PC-3 (cell line): ENCODE results near the gene LY6G6F. TPM values are rescaled to one million over a fixed set of nuclear protein-coding genes. Genes with fewer than 3 reads are reported as not detected.

ENCODE experiments used
- ATAC-seq: fragments of 200-7000 bp; cut with Tn5 transposase; 2 replicates; pipeline ENCODE4 v1.9.1; 2020; ENCODE audit warnings: mild to moderate bottlenecking, moderate library complexity
- BruUV-seq: library from RNA; stranded (reverse); fragments of 400-500 nt; replicated peaks from 2 replicates; lab custom pipeline; 2021; lab: Mats Ljungman, UMichigan
- CTCF ChIA-PET: fragments of 300-600 bp; sonication (Branson Sonifier 250); formaldehyde crosslinking; loops from one replicate; lab custom pipeline; 2022; ENCODE audit warnings: antibody characterized with exemption; lab: Charles Lee
- POLR2A ChIA-PET: fragments of 300-600 bp; sonication (Branson Sonifier 250); formaldehyde crosslinking; loops from one replicate; lab custom pipeline; 2022; ENCODE audit warnings: antibody characterized with exemption; ENCODE audit not compliant: unreplicated experiment; lab: Charles Lee
- DNase-seq: peaks from one replicate; pipeline ENCODE4 v3.0.0-alpha.2; 2015
- H2AFZ ChIP-seq: fragments of 300-600 bp; sonication (generic); 2 replicates; pipeline ENCODE4 v1.6.0; 2016; ENCODE audit warnings: antibody characterized with exemption, low read length
- H3F3A ChIP-seq: fragments of 300-600 bp; sonication (generic); one replicate; pipeline ENCODE4 v1.6.0; 2017; ENCODE audit warnings: antibody characterized with exemption, low read length, control low read depth, mild to moderate bottlenecking; ENCODE audit not compliant: unreplicated experiment
- H3K27ac ChIP-seq: fragments of 300-600 bp; sonication (generic); 2 replicates; pipeline ENCODE4 v1.5.1; 2016; ENCODE audit warnings: mild to moderate bottlenecking, low read length
- H3K27me3 ChIP-seq: fragments of 300-600 bp; sonication (generic); 2 replicates; pipeline ENCODE4 v1.6.1; 2016; ENCODE audit warnings: low read length, mixed read lengths
- H3K36me3 ChIP-seq: fragments of 300-600 bp; sonication (generic); 2 replicates; pipeline ENCODE4 v1.6.1; 2016; ENCODE audit warnings: low read depth, mixed run types, low read length, mixed read lengths
- H3K4me1 ChIP-seq: fragments of 300-600 bp; sonication (generic); 2 replicates; pipeline ENCODE4 v1.5.1; 2016; ENCODE audit warnings: low read length; ENCODE audit not compliant: insufficient read depth
- H3K4me2 ChIP-seq: fragments of 300-600 bp; sonication (generic); 2 replicates; pipeline ENCODE4 v1.6.0; 2016; ENCODE audit warnings: low read length
- H3K4me3 ChIP-seq: fragments of 300-600 bp; sonication (generic); 2 replicates; pipeline ENCODE4 v1.5.1; 2016; ENCODE audit warnings: mild to moderate bottlenecking, low read length, mixed read lengths
- H3K79me2 ChIP-seq: fragments of 300-600 bp; sonication (generic); 2 replicates; pipeline ENCODE4 v1.6.1; 2017; ENCODE audit warnings: low read length, mixed read lengths
- H3K9ac ChIP-seq: fragments of 300-600 bp; sonication (generic); 2 replicates; pipeline ENCODE4 v1.6.0; 2016; ENCODE audit warnings: mild to moderate bottlenecking, low read length
- H3K9me2 ChIP-seq: fragments of 300-600 bp; sonication (generic); replicated peaks from 2 replicates; pipeline ENCODE4 v1.6.1; 2016; ENCODE audit warnings: mixed run types, low read length, mixed read lengths
- H3K9me3 ChIP-seq: fragments of 300-600 bp; sonication (generic); 2 replicates; pipeline ENCODE4 v1.6.1; 2016; ENCODE audit warnings: low read length, mixed read lengths
- H4K20me1 ChIP-seq: fragments of 300-600 bp; sonication (generic); 2 replicates; pipeline ENCODE4 v1.6.1; 2016; ENCODE audit warnings: low read length, mixed read lengths
- EZH2 ChIP-seq: fragments of 300-600 bp; sonication (generic); IDR thresholded peaks from one replicate; pipeline ENCODE4 v1.6.1; 2017; ENCODE audit warnings: antibody characterized with exemption, mild to moderate bottlenecking, low read length; ENCODE audit not compliant: unreplicated experiment
- EZH2phosphoT487 ChIP-seq: fragments of 300-600 bp; sonication (generic); IDR thresholded peaks from 2 replicates; pipeline ENCODE4 v1.6.1; 2018; ENCODE audit warnings: mild to moderate bottlenecking, antibody characterized with exemption, low read length, borderline replicate concordance
- intact Hi-C: fragments of 100-400 bp; cut with micrococcal nuclease; formaldehyde crosslinking; loops from 2 replicates; pipeline ENCODE4 v1.9.0; 2023
- total RNA-seq: library from RNA; depleted of rRNA; stranded (reverse); fragments of >200 nt; gene quantifications from 2 replicates; pipeline ENCODE4 v1.2.3, GENCODE V29; 2014
- TF ChIP-seq, protein P1 (sequence below): fragments of 300-600 bp; sonication (generic); conservative IDR thresholded peaks from 2 replicates; pipeline ENCODE4 v1.5.1; 2017; ENCODE audit warnings: antibody characterized with exemption, low read depth, mild to moderate bottlenecking, low read length

Gene LY6G6F
- total RNA-seq, 1 experiment from 2014 or later: not detected

DNA sequence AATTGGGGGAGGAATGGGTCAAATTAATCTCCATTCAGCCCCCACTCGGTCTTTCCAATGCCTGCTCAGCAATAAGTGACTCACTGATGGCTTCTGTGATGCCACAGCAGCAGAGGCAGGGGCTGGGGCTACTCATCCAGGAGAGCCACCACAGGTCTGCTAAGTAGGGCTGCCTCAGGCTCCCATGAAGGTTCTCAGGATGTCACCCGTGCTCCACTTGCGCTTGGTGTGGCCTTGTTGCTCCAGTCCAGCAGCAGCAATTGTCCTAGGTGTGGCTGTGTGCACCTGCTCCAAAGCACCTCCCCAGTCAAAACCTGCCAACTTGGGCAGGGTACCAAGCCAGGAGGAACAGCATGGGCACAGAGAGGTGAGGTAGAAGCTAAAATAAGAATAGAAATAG, 15.5 kb downstream of the LY6G6F start:
- no peak overlapping the region for H3K27ac ChIP-seq
- TF ChIP-seq EZH2phosphoT487 (no peak), EZH2 (no peak)
- TF ChIP-seq, protein P1, sequence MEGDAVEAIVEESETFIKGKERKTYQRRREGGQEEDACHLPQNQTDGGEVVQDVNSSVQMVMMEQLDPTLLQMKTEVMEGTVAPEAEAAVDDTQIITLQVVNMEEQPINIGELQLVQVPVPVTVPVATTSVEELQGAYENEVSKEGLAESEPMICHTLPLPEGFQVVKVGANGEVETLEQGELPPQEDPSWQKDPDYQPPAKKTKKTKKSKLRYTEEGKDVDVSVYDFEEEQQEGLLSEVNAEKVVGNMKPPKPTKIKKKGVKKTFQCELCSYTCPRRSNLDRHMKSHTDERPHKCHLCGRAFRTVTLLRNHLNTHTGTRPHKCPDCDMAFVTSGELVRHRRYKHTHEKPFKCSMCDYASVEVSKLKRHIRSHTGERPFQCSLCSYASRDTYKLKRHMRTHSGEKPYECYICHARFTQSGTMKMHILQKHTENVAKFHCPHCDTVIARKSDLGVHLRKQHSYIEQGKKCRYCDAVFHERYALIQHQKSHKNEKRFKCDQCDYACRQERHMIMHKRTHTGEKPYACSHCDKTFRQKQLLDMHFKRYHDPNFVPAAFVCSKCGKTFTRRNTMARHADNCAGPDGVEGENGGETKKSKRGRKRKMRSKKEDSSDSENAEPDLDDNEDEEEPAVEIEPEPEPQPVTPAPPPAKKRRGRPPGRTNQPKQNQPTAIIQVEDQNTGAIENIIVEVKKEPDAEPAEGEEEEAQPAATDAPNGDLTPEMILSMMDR: no peak
- ATAC-seq (no peak), DNase-seq (no peak)
- no peak overlapping the region for H2AFZ ChIP-seq
- no peaks in the 10 kb centered on the region for H3K36me3 ChIP-seq
- no peaks in the 10 kb centered on the region for H3K79me2 ChIP-seq
- intact Hi-C loops: no loop called here
- H4K20me1 ChIP-seq: no peaks in the 10 kb centered on the region
- H3K9me3 ChIP-seq: no peaks in the 10 kb centered on the region
- H3K27me3 ChIP-seq: no peaks in the 10 kb centered on the region
- H3K4me2 ChIP-seq: no peak overlapping the region
- POLR2A ChIA-PET: interaction anchor here (0.5 to 0.6 kb wide), 2 partner anchors 19 to 56 kb away, joined by 6 read pairs; partner anchors contain the start of gene ABHD16A
- H3K4me1 ChIP-seq: peaks cover 28% of the 10 kb centered on the region
- CTCF ChIA-PET: no interaction called here
- no TSS peak for BruUV-seq
- H3K4me3 ChIP-seq: no peak overlapping the region
- H3K9me2 ChIP-seq: no peaks in the 10 kb centered on the region
- no peaks in the 10 kb centered on the region for H3F3A ChIP-seq
- H3K9ac ChIP-seq: no peak overlapping the region

DNA sequence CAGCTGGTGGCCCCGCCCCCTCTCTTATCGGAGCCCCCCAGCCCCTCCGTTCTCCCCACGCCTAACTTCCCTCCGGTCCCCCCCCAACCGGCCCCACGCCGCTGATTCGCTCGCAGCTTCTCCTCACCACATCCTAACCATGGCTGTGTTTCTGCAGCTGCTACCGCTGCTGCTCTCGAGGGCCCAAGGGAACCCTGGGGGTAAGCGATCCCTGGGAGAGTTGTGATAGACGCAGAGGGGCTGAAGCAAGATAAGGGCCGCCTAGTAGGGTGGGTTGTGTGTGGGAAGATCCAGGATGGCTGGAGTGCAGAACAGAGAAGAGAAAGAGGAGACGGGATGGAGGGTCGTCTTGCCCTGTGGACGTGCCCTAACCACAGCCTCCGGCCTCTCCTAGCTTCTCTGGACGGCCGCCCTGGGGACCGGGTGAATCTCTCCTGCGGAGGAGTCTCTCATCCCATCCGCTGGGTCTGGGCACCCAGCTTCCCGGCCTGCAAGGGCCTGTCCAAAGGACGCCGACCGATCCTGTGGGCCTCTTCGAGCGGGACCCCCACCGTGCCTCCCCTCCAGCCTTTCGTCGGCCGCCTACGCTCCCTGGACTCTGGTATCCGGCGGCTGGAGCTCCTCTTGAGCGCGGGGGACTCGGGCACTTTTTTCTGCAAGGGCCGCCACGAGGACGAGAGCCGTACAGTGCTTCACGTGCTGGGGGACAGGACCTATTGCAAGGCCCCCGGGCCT, 16.7 kb downstream of the LY6G6F start, which contains the start of gene MPIG6B:
Gene MPIG6B (plus strand): TSS at position 129 of the 735 bp plus-strand sequence. CDS start 11 bp downstream, at position 140.
- H4K20me1 ChIP-seq: no peaks in the 10 kb centered on the region
- no peak within 1 kb of the TSS for H2AFZ ChIP-seq
- no peaks in the 10 kb centered on the region for H3K9me2 ChIP-seq
- TF ChIP-seq, protein P1: no peak
- H3K4me1 ChIP-seq: peaks cover 18% of the 10 kb centered on the region
- H3K9me3 ChIP-seq: no peaks in the 10 kb centered on the region
- no peak for ATAC-seq
- no TSS peak for BruUV-seq
- no peak for DNase-seq
- ChIA-PET CTCF (no interaction called here), POLR2A (interaction anchor here (0.6 kb wide), 1 partner anchor 104 kb away, joined by 5 read pairs; the partner anchor contains the start of gene HSPA1B)
- H3K27ac ChIP-seq: no peak within 1 kb of the TSS
- H3K4me3 ChIP-seq: no peak within 1 kb of the TSS
- H3K79me2 ChIP-seq: no peaks in the 10 kb centered on the region
- no peaks in the 10 kb centered on the region for H3K27me3 ChIP-seq
- intact Hi-C loops: no loop called here
- no peak within 1 kb of the TSS for H3K9ac ChIP-seq
- H3F3A ChIP-seq: no peaks in the 10 kb centered on the region
- H3K4me2 ChIP-seq: no peak within 1 kb of the TSS
- no peaks in the 10 kb centered on the region for H3K36me3 ChIP-seq

DNA sequence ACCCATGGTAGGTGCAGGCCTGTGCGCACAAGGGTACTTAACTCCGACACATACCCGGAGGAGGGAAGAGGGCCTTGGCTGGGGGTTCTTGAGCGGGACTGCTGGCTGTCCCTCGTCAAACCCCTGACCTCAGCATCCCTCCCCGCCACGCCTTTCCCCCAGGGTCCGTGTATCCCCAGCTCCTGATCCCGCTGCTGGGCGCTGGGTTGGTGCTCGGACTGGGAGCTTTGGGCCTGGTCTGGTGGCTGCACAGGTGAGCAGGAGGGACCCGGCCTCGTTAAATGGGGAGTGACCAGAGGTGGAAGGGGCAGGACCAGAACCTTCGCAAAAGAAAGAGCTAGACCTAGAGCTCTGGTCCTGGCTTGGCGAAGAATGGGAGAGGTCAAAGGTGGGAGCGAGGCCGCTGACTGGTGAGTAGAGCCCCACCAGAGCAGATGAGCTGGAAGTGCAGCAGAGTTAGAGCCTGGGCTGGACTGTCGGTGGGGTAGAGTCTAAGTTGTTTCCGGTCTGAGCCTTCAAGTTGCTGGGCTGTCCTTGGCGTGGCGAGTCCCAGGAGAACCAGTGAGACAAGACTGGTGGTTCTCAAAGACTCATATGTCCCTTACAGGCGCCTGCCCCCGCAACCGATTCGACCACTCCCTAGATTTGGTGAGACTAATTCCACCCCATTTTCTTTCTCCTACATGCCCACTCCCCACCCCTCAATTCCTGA, 17.5 kb downstream of the LY6G6F start:
- no peaks in the 10 kb centered on the region for H3F3A ChIP-seq
- no peaks in the 10 kb centered on the region for H4K20me1 ChIP-seq
- ATAC-seq: no peak
- H3K4me2 ChIP-seq: no peak overlapping the region
- ChIA-PET CTCF (no interaction called here), POLR2A (no interaction called here)
- no peak for DNase-seq
- H3K36me3 ChIP-seq: no peaks in the 10 kb centered on the region
- no peak overlapping the region for H2AFZ ChIP-seq
- no peaks in the 10 kb centered on the region for H3K9me3 ChIP-seq
- H3K4me3 ChIP-seq: no peak overlapping the region
- TF ChIP-seq EZH2 (no peak), EZH2phosphoT487 (no peak)
- TF ChIP-seq, protein P1: no peak
- H3K79me2 ChIP-seq: no peaks in the 10 kb centered on the region
- H3K27ac ChIP-seq: no peak overlapping the region
- no peaks in the 10 kb centered on the region for H3K27me3 ChIP-seq
- peaks cover 10% of the 10 kb centered on the region for H3K4me1 ChIP-seq
- H3K9ac ChIP-seq: no peak overlapping the region
- BruUV-seq: no TSS peak
- intact Hi-C loops: no loop called here
- no peaks in the 10 kb centered on the region for H3K9me2 ChIP-seq
